Smooth muscle cell (in vitro differentiated cells): ENCODE measurements around the gene TEDC2. TPM values are rescaled to one million over a fixed set of nuclear protein-coding genes. Genes with fewer than 3 reads are reported as not detected.

Experiments
- DNase-seq: peaks from one replicate; lab custom pipeline; 2025; ENCODE audit not compliant: unreplicated experiment; lab: John Stamatoyannopoulos, UW
- H2AFZ ChIP-seq: fragments of 200-600 bp; sonication (generic); 2 replicates; pipeline ENCODE4 v1.6.0; 2016; ENCODE audit warnings: antibody characterized with exemption, low read depth, mild to moderate bottlenecking
- H3F3A ChIP-seq: fragments of 200-600 bp; sonication (generic); 2 replicates; pipeline ENCODE4 v1.6.0; 2017; ENCODE audit warnings: antibody characterized with exemption, low read depth
- H3K27ac ChIP-seq: fragments of 200-600 bp; sonication (generic); 2 replicates; pipeline ENCODE4 v1.5.1; 2016; ENCODE audit warnings: low read depth, mild to moderate bottlenecking
- H3K27me3 ChIP-seq: fragments of 200-600 bp; sonication (generic); 2 replicates; pipeline ENCODE4 v1.6.1; 2016; ENCODE audit warnings: low read depth, mild to moderate bottlenecking
- H3K36me3 ChIP-seq: fragments of 200-600 bp; sonication (generic); 2 replicates; pipeline ENCODE4 v1.5.1; 2016; ENCODE audit warnings: low read depth
- H3K4me1 ChIP-seq: fragments of 200-600 bp; sonication (generic); 2 replicates; pipeline ENCODE4 v1.5.1; 2016; ENCODE audit warnings: low read depth
- H3K4me2 ChIP-seq: fragments of 200-600 bp; sonication (generic); 2 replicates; pipeline ENCODE4 v1.6.0; 2016; ENCODE audit warnings: mild to moderate bottlenecking
- H3K4me3 ChIP-seq: fragments of 200-600 bp; sonication (generic); 2 replicates; pipeline ENCODE4 v1.5.1; 2016; ENCODE audit warnings: mild to moderate bottlenecking
- H3K79me2 ChIP-seq: fragments of 200-600 bp; sonication (generic); 2 replicates; pipeline ENCODE4 v1.6.0; 2016; ENCODE audit warnings: low read depth, mild to moderate bottlenecking
- H3K9ac ChIP-seq: fragments of 200-600 bp; sonication (generic); 2 replicates; pipeline ENCODE4 v1.6.0; 2016; ENCODE audit warnings: low read depth
- H3K9me3 ChIP-seq: fragments of 200-600 bp; sonication (generic); replicated peaks from 2 replicates; pipeline ENCODE4 v1.5.1; 2016; ENCODE audit warnings: low read depth
- H4K20me1 ChIP-seq: fragments of 200-600 bp; sonication (generic); 2 replicates; pipeline ENCODE4 v1.6.0; 2016; ENCODE audit warnings: low read depth
- CTCF ChIP-seq: fragments of 200-600 bp; sonication (generic); IDR thresholded peaks from 2 replicates; pipeline ENCODE4 v1.5.1; 2017; ENCODE audit warnings: borderline replicate concordance, mild to moderate bottlenecking, antibody characterized with exemption; ENCODE audit not compliant: insufficient read depth, poor library complexity, severe bottlenecking
- WGBS: methylation state at CpG from one replicate; pipeline ENCODE4 v1.1.7; 2016; ENCODE audit warnings: low lambda C conversion rate; 5-methylcytosine and 5-hydroxymethylcytosine counted together
- polyA plus RNA-seq: library from polyadenylated mRNA; unstranded; fragments of >200 nt; fragmentation: Nextera tagmentation; extraction: Ambion mirVana; gene quantifications from 2 replicates; pipeline ENCODE4 v1.2.1, GENCODE V29; 2016
- total RNA-seq: library from RNA; depleted of rRNA; stranded (reverse); fragments of >200 nt; gene quantifications from 2 replicates; pipeline ENCODE4 v1.2.3, GENCODE V29; 2014

The TEDC2 gene
- total and polyA plus RNA-seq, 2 experiments from 2014 or later = 8.0 to 13.3 TPM

DNA sequence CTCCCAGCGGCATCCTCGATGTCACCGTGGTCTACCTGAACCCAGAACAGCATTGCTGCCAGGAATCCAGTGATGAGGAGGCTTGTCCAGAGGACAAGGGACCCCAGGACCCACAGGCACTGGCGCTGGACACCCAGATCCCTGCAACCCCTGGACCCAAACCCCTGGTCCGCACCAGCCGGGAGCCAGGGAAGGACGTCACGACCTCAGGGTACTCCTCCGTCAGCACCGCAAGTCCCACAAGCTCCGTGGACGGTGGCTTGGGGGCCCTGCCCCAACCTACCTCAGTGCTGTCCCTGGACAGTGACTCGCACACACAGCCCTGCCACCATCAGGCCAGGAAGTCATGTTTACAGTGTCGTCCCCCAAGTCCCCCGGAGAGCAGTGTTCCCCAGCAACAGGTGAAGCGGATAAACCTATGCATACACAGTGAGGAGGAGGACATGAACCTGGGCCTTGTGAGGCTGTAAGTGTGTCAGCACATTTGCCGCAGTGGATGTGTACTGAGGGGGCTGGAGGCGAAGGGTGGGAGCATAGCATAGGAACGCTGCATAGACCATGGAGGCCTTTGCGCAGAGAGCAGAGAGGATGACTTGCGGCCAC lies 3.3 kb upstream of the TEDC2 start:
- Histone ChIP-seq H3K27ac (no peak overlapping the region), H3K27me3 (no peaks in the 10 kb centered on the region), H2AFZ (no peak overlapping the region), H3K4me3 (no peak overlapping the region), H3K79me2 (no peaks in the 10 kb centered on the region), H3K4me1 (peaks cover 7% of the 10 kb centered on the region), H3K4me2 (no peak overlapping the region), H4K20me1 (no peaks in the 10 kb centered on the region), H3F3A (no peaks in the 10 kb centered on the region), H3K9me3 (no peaks in the 10 kb centered on the region), H3K36me3 (no peaks in the 10 kb centered on the region), H3K9ac (no peak overlapping the region)
- DNase-seq = no peak
- WGBS = 97% methylated on average over 21 of the region's 21 CpGs
- no peak for TF ChIP-seq CTCF

- Histone ChIP-seq H2AFZ (no peak overlapping the region), H3K4me1 (peaks cover 7% of the 10 kb centered on the region), H3K27ac (no peak overlapping the region), H3K36me3 (no peaks in the 10 kb centered on the region), H3K4me2 (no peak overlapping the region), H3F3A (no peaks in the 10 kb centered on the region), H3K79me2 (no peaks in the 10 kb centered on the region), H4K20me1 (no peaks in the 10 kb centered on the region), H3K27me3 (no peaks in the 10 kb centered on the region), H3K4me3 (no peak overlapping the region), H3K9me3 (no peaks in the 10 kb centered on the region), H3K9ac (no peak overlapping the region)
- no peak for DNase-seq
- 94% methylated on average over 13 of the region's 13 CpGs for WGBS
- TF ChIP-seq CTCF = no peak
These were observed 2.6 kb upstream of the TEDC2 start for GRCh38 chr16:2457267-2457666.

GRCh38 chr16:2457946-2458345 lies 2.0 kb upstream of the TEDC2 start:
- Histone ChIP-seq H4K20me1 (no peaks in the 10 kb centered on the region), H3K4me1 (peaks cover 7% of the 10 kb centered on the region), H3K27ac (no peak overlapping the region), H3K9me3 (no peaks in the 10 kb centered on the region), H3K4me2 (no peak overlapping the region), H2AFZ (no peak overlapping the region), H3K9ac (no peak overlapping the region), H3K79me2 (no peaks in the 10 kb centered on the region), H3K27me3 (no peaks in the 10 kb centered on the region), H3K36me3 (no peaks in the 10 kb centered on the region), H3K4me3 (no peak overlapping the region), H3F3A (no peaks in the 10 kb centered on the region)
- WGBS = 77% methylated on average over 7 of the region's 7 CpGs
- TF ChIP-seq CTCF = no peak
- DNase-seq = no peak
